Measurements from ENCODE around the gene REEP1. TPM values are rescaled to one million over a fixed set of nuclear protein-coding genes. Genes with fewer than 3 reads are reported as not detected.

REEP1 gene

GRCh38 chr2:86170449-86170848 is 167.0 kb downstream of the REEP1 start:
- Histone ChIP-seq H3K27me3 (ENCODE audit: control insufficient read depth in 3 of 3, insufficient read depth in 3 of 3, low read depth in 1 of 3, low read length in 3 of 3) (no peaks in the 10 kb centered on the region), H3K9me3 (replicated peaks in 1 of 2; ENCODE audit: control insufficient read depth in 2 of 2, insufficient read depth in 1 of 2, low read depth in 1 of 2, low read length in 2 of 2) (no peaks in the 10 kb centered on the region), H2AFZ (ENCODE audit: low read length) (no peak overlapping the region), H3K79me1 (ENCODE audit: low read depth, low read length) (no peaks in the 10 kb centered on the region), H3K4me1 (ENCODE audit: control insufficient read depth in 2 of 2, insufficient read depth in 1 of 2, low read depth in 1 of 2, low read length in 2 of 2) (no peaks in the 10 kb centered on the region), H3K23ac (ENCODE audit: low read depth, low read length, poor library complexity) (no peak overlapping the region), H2BK120ac (ENCODE audit: low read depth, low read length) (no peak overlapping the region), H2BK15ac (ENCODE audit: low read length) (no peak overlapping the region), H4K91ac (ENCODE audit: low read depth, low read length, poor library complexity) (no peak overlapping the region), H3K14ac (ENCODE audit: low read length) (no peak overlapping the region), H4K8ac (ENCODE audit: low read depth, low read length) (no peak overlapping the region), H3K4me3 (ENCODE audit: low read length in 2 of 2) (no peak overlapping the region), H3K18ac (ENCODE audit: low read length) (no peak overlapping the region), H2AK5ac (ENCODE audit: low read depth, low read length) (no peak overlapping the region), H3K36me3 (replicated peaks in 1 of 2; ENCODE audit: control insufficient read depth in 2 of 2, insufficient read depth in 2 of 2, low read length in 2 of 2) (peaks cover 7 to 92% of the 10 kb centered on the region in 2 donors), H3K4ac (ENCODE audit: low read length) (no peak overlapping the region), H3K4me2 (ENCODE audit: insufficient read depth, low read length, poor library complexity, severe bottlenecking) (no peak overlapping the region), H3K9ac (ENCODE audit: low read depth, low read length, poor library complexity) (no peak overlapping the region), H2BK12ac (ENCODE audit: low read length) (no peak overlapping the region), H2BK5ac (ENCODE audit: low read length) (no peak overlapping the region), H3K27ac (replicated peaks; ENCODE audit: low read length) (no peak overlapping the region)
- WGBS, 2 donors (ENCODE audit: extremely low coverage in 2 of 2, insufficient read length in 2 of 2, insufficient replicate concordance in 1 of 2): no CpG with 5 or more reads among the region's 4 CpGs
- no peak for DNase-seq (ENCODE audit: low spot score)

Small RNAs within 50 kb of the gene (small RNA-seq; reads per million reads assigned to genes)
- gene MIR4779 (ENCODE audit: insufficient read depth) (not detected), gene RF00096 (ENCODE audit: insufficient read depth) (not detected), gene RF00413 (ENCODE audit: insufficient read depth) (not detected)
